B cell (primary cell): Measurements from ENCODE around the gene CACNA1D. TPM values are rescaled to one million over a fixed set of nuclear protein-coding genes. Genes with fewer than 3 reads are reported as not detected.

Experiments used
- ATAC-seq: fragments of 200-7000 bp; cut with Tn5 transposase; one replicate; pipeline ENCODE4 v1.10.0; 2021; ENCODE audit warnings: low read depth, mild to moderate bottlenecking, moderate number of reproducible peaks, moderate library complexity
- CTCF ChIA-PET: fragments of 350-600 bp; sonication (Branson Sonifier 250); formaldehyde crosslinking; loops from one replicate; lab custom pipeline; 2021; ENCODE audit warnings: antibody characterized with exemption, inconsistent platforms; lab: Charles Lee
- POLR2A ChIA-PET: fragments of 350-600 bp; sonication (Branson Sonifier 250); formaldehyde crosslinking; loops from one replicate; lab custom pipeline; 2021; ENCODE audit warnings: antibody characterized with exemption; lab: Charles Lee
- DNase-seq: peaks from one replicate; pipeline ENCODE4 v3.0.0; 2013
- H2AFZ ChIP-seq: 2 replicates; pipeline ENCODE4 v1.6.1; 2012; ENCODE audit warnings: mild to moderate bottlenecking, low read depth, low read length; ENCODE audit not compliant: insufficient read depth, poor library complexity, severe bottlenecking
- H3K27ac ChIP-seq, 2 donors: 1 replicate in 1 of 2; 2 replicates in 1 of 2; pipeline ENCODE4 v1.5.1; 2012 to 2013; ENCODE audit warnings: low read length in 2 of 2, mild to moderate bottlenecking in 2 of 2, moderate library complexity in 1 of 2
- H3K27me3 ChIP-seq, 4 experiments: fragments of 200-600 bp in 1 of 4; sonication (generic) in 1 of 4; replicated peaks in 1 of 4; 1 replicate in 2 of 4; 2 replicates in 2 of 4; pipeline versions ENCODE4 v1.6.1 to v1.7.0; 2013 to 2016; ENCODE audit warnings: low read length in 3 of 4, mild to moderate bottlenecking in 2 of 4, mixed read lengths in 1 of 4, moderate library complexity in 1 of 4; ENCODE audit not compliant: insufficient read depth in 4 of 4, control insufficient read depth in 3 of 4; ENCODE audit errors: control extremely low read depth in 1 of 4
- H3K36me3 ChIP-seq, 2 experiments: replicated peaks in 1 of 2; 1 replicate in 1 of 2; 2 replicates in 1 of 2; pipeline versions ENCODE4 v1.6.1 to v1.7.1; 2013; ENCODE audit warnings: low read length in 1 of 2; ENCODE audit not compliant: insufficient read depth in 2 of 2, control insufficient read depth in 1 of 2; ENCODE audit errors: control extremely low read depth in 1 of 2, extremely low read depth in 1 of 2
- H3K4me1 ChIP-seq, 2 donors: fragments of 200-600 bp in 1 of 2; sonication (generic) in 1 of 2; 1 replicate in 1 of 2; 2 replicates in 1 of 2; pipeline versions ENCODE4 v1.5.1 to v1.6.1; 2013 to 2017; ENCODE audit warnings: low read length in 2 of 2; ENCODE audit not compliant: control insufficient read depth in 2 of 2, insufficient read depth in 2 of 2
- H3K4me2 ChIP-seq: replicated peaks from 2 replicates; pipeline ENCODE3; 2012; ENCODE audit warnings: mild to moderate bottlenecking, low read depth, low read length; ENCODE audit not compliant: poor library complexity, severe bottlenecking
- H3K4me3 ChIP-seq, 5 experiments: fragments of 200-600 bp in 1 of 5; sonication (generic) in 1 of 5; 1 replicate in 3 of 5; 2 replicates in 2 of 5; pipeline versions ENCODE4 v1.5.1 to v1.7.0; 2011 to 2016; ENCODE audit warnings: low read length in 4 of 5, mild to moderate bottlenecking in 4 of 5, low read depth in 2 of 5, control low read depth in 1 of 5, moderate library complexity in 1 of 5; ENCODE audit not compliant: insufficient read depth in 1 of 5; ENCODE audit errors: control extremely low read depth in 1 of 5, extremely low read depth in 1 of 5
- H3K79me2 ChIP-seq: fragments of 200-600 bp; sonication (generic); one replicate; pipeline ENCODE4 v1.6.0; 2016; ENCODE audit warnings: low read length; ENCODE audit not compliant: control insufficient read depth, insufficient read depth
- H3K9ac ChIP-seq: fragments of 200-600 bp; sonication (generic); 2 replicates; pipeline ENCODE4 v1.6.1; 2017; ENCODE audit warnings: mild to moderate bottlenecking, low read length, moderate library complexity
- H3K9me3 ChIP-seq, 3 donors: one replicate each; pipeline versions ENCODE4 v1.6.1 to v1.7.1; 2013; ENCODE audit warnings: low read length in 2 of 3; ENCODE audit not compliant: control insufficient read depth in 2 of 3, insufficient read depth in 1 of 3; ENCODE audit errors: control extremely low read depth in 1 of 3
- H4K20me1 ChIP-seq: 2 replicates; pipeline ENCODE4 v1.6.0; 2012; ENCODE audit warnings: mild to moderate bottlenecking, low read length; ENCODE audit not compliant: insufficient read depth, control insufficient read depth, poor library complexity, severe bottlenecking
- H3K27ac Mint-ChIP-seq: one replicate; pipeline ENCODE4 v1.8.0; 2021; ENCODE audit warnings: mixed read lengths
- H3K27me3 Mint-ChIP-seq: one replicate; pipeline ENCODE4 v1.8.0; 2021; ENCODE audit warnings: mixed read lengths
- H3K4me1 Mint-ChIP-seq: one replicate; pipeline ENCODE4 v1.8.0; 2021; ENCODE audit warnings: mixed read lengths
- H3K4me3 Mint-ChIP-seq: one replicate; pipeline ENCODE4 v1.8.0; 2021; ENCODE audit warnings: mixed read lengths
- H3K9me3 Mint-ChIP-seq: one replicate; pipeline ENCODE4 v1.8.0; 2022; ENCODE audit warnings: mixed read lengths; ENCODE audit not compliant: insufficient read depth
- CTCF ChIP-seq: fragments of 200-600 bp; IDR thresholded peaks from one replicate; pipeline ENCODE4 v1.8.0; 2022; ENCODE audit warnings: antibody characterized with exemption, mild to moderate bottlenecking
- EZH2 ChIP-seq: IDR thresholded peaks from 2 replicates; pipeline ENCODE4 v1.6.1; 2012; ENCODE audit warnings: borderline replicate concordance, low read depth, mild to moderate bottlenecking, moderate library complexity, low read length; ENCODE audit not compliant: insufficient read depth, poor library complexity, severe bottlenecking
- WGBS: methylation state at CpG from one replicate; pipeline ENCODE4 v1.1.5; 2013; ENCODE audit warnings: missing lambda C conversion rate; ENCODE audit not compliant: insufficient coverage; 5-methylcytosine and 5-hydroxymethylcytosine counted together
- intact Hi-C: fragments of 100-400 bp; cut with micrococcal nuclease; formaldehyde crosslinking; loops from one replicate; pipeline ENCODE4 v1.10.0; 2022
- polyA plus RNA-seq: library from polyadenylated mRNA; depleted of rRNA; stranded (reverse); fragments of >200 nt; gene quantifications from 2 replicates; pipeline ENCODE4 v1.2.3, GENCODE V29; 2012
- total RNA-seq, 2 donors: library from RNA; stranded (reverse); fragments of 120-200 nt in 1 of 2; gene quantifications; 1 replicate in 1 of 2; 2 replicates in 1 of 2; pipeline versions ENCODE4 v1.2.3 to v1.2.4, GENCODE V29; 2013 to 2022

CACNA1D gene
- total and polyA plus RNA-seq, 2 donors (not counting 1 experiment from before 2014, with no cell fraction given): 0.06 to 0.07 TPM

GRCh38 chr3:53665608-53666425 lies 171.4 kb downstream of the CACNA1D start:
- Histone ChIP-seq H3K36me3 (no peaks in the 10 kb centered on the region), H3K9ac (no peak overlapping the region), H3K4me2 (no peak overlapping the region), H2AFZ (no peak overlapping the region), H3K4me1 (no peaks in the 10 kb centered on the region), H3K27ac (no peak overlapping the region), H3K79me2 (no peaks in the 10 kb centered on the region), H4K20me1 (no peaks in the 10 kb centered on the region), H3K4me3 (no peak overlapping the region), H3K27me3 (peaks cover 0 to 6% (median 0%) of the 10 kb centered on the region in 4 experiments), H3K9me3 (peaks cover 0 to 29% (median 17%) of the 10 kb centered on the region in 3 donors)
- Mint-ChIP-seq H3K4me3 (no peak overlapping the region), H3K27me3 (no peaks in the 10 kb centered on the region), H3K27ac (no peak overlapping the region), H3K9me3 (peaks cover 7% of the 10 kb centered on the region), H3K4me1 (no peaks in the 10 kb centered on the region)
- ChIA-PET POLR2A (no interaction called here), CTCF (interaction anchor here (1.0 to 1.5 kb wide), 2 partner anchors 14 to 22 kb away, joined by 3 read pairs; no protein-coding TSS in a partner anchor)
- DNase-seq (no peak), ATAC-seq (no peak)
- WGBS: 62% methylated on average over 11 of the region's 12 CpGs
- TF ChIP-seq CTCF: no peak
- no peak for TF ChIP-seq EZH2
- intact Hi-C loops: no loop called here

GRCh38 chr3:53668872-53669271 lies 174.5 kb downstream of the CACNA1D start:
- no peaks in the 10 kb centered on the region for H3K4me1 ChIP-seq
- intact Hi-C loops: no loop called here
- no peaks in the 10 kb centered on the region for H3K79me2 ChIP-seq
- no peak overlapping the region for H3K4me3 Mint-ChIP-seq
- H3K9me3 ChIP-seq: peaks cover 0 to 6% (median 0%) of the 10 kb centered on the region in 3 donors
- H3K9ac ChIP-seq: no peak overlapping the region
- DNase-seq: no peak
- no peak for ATAC-seq
- no peaks in the 10 kb centered on the region for H3K9me3 Mint-ChIP-seq
- TF ChIP-seq EZH2 (no peak), CTCF (no peak)
- H2AFZ ChIP-seq: no peak overlapping the region
- no peak overlapping the region for H3K4me2 ChIP-seq
- H3K4me1 Mint-ChIP-seq: no peaks in the 10 kb centered on the region
- no peaks in the 10 kb centered on the region for H3K27me3 Mint-ChIP-seq
- H3K27me3 ChIP-seq: peaks cover 0 to 6% (median 0%) of the 10 kb centered on the region in 4 experiments
- POLR2A ChIA-PET: no interaction called here
- H4K20me1 ChIP-seq: no peaks in the 10 kb centered on the region
- H3K36me3 ChIP-seq: no peaks in the 10 kb centered on the region
- CTCF ChIA-PET: interaction anchor here (0.5 to 1.9 kb wide), 2 partner anchors 11 to 291 kb away, joined by 3 to 7 read pairs; no protein-coding TSS in a partner anchor
- H3K4me3 ChIP-seq: no peak overlapping the region
- no peak overlapping the region for H3K27ac Mint-ChIP-seq
- no peak overlapping the region for H3K27ac ChIP-seq
- WGBS: no CpG with 5 or more reads among the region's 2 CpGs
